GM18951 (cell line): ENCODE results near the gene DNMBP.
"Not testable (repeated sequence)": the region's sequence is repeated elsewhere in the genome, so short reads cannot be mapped to it uniquely, and the experiment has no call there.

Experiments
- POLR2A ChIP-seq: IDR thresholded peaks from 4 replicates; pipeline ENCODE4 v1.6.1; 2011; ENCODE audit warnings: mild to moderate bottlenecking; ENCODE audit not compliant: insufficient read length, insufficient read depth; ENCODE audit errors: extremely low read depth
- in situ Hi-C: fragments of 300-500 bp; cut with MboI; formaldehyde crosslinking; loops from one replicate; pipeline ENCODE4 v1.12.0; 2022; ENCODE audit warnings: low sequenced_read_pairs, mixed read lengths, inconsistent platforms; ENCODE audit not compliant: unreplicated experiment

DNMBP gene

DNA sequence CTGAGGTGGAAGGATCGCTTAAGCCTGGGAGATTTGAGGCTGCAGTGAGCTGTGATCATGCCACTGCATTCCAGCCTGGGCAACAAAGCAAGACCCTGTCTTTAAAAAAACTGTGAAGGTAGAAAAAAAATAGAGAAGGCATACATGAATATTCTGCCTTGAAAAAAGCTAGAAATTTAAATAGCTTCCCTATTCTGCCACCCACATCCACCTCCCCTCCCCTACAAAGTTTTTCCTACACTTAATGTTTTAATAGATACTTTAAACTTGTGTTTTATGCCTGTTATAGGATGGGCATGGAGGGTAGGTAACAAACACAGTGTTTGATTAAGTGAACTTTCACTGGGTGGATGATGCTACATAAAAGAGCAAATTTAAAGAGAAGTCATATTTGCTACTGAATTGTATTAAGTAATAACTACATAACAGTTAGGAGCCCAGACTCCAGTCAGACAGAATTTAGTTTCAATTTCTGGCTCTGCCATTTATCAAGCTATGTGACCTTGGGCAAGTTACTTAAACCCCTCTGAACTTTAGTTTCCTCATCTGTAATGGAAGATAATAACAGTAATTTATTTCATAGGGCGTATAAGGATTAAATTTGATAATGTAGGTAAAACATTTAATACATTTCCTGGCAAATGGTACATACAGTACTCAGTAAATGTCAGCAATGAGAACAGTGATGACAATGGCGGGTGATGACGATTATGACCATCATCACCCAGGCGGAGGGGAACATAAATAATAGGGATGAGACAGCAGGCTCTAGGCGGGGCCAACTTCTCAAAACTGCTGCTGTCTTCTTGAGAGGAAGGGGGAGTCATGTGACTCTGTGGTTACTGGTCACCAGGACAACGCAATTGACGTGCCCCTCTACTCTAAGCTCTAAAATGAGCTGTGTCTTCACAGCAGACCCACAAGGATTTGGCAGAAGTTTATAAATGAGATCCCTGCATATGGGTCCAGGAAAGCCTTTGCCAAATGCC lies 15.8 kb downstream of the DNMBP start:
- TF ChIP-seq POLR2A, result no peak
- in situ Hi-C loops, result no loop called here

DNA sequence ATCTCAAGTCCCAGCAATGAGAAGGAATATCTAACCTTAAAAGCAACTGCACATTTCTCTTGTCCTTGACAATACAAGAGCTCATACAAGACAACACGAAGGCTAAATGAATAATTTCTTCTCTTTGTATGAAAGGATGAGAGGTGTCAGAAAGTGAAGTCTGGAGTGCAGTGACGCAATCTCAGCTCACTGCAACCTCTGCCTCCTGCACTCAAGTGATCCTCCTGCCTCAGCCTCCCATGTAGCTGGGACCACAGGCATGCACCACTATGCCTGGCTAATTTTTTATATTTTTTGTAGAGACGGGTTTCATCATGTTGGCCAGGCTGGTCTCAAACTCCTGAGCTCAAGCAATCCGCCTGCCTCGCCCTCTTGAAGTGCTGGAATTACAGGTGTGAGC lies 24.1 kb downstream of the DNMBP start:
- in situ Hi-C loops, result not testable (repeated sequence)

DNA sequence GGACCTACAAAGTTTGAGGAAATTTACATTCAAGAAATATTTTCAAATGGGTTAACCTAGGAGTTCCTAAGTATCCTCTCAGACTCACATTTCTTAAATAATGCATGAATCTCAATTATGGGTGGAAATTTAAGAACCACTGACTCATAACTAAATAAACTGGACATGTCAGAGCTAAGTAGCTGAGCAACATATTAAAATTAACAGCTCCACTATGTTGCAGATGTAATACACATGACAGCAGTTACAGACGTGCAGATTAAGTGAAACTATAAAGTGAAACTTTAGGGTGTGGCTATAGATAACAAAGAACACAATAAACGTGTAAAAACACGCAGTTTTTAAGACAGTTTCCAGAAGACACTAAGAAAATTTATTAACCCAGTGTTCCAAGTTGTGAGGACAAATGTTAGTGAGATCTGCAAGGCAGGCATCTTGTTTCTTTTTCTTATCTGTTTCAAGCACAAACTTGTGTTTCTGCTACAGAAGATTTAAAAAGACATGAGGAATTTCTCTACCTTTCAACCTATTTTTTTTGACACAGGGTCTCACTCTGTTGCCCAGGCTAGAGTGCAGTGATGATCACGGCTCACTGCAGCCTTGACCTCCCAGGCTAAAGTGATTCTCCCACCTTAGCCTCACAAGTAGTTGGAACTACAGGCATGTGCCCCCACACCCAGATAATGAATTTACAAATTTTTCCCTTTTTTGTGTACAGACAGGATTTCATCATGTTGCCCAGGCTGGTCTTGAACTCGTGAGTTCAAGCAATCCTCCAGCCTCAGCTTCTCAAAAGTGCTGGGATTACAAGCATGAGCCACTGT lies 25.3 kb downstream of the DNMBP start:
- no peak for TF ChIP-seq POLR2A
- in situ Hi-C loops, result no loop called here

DNA sequence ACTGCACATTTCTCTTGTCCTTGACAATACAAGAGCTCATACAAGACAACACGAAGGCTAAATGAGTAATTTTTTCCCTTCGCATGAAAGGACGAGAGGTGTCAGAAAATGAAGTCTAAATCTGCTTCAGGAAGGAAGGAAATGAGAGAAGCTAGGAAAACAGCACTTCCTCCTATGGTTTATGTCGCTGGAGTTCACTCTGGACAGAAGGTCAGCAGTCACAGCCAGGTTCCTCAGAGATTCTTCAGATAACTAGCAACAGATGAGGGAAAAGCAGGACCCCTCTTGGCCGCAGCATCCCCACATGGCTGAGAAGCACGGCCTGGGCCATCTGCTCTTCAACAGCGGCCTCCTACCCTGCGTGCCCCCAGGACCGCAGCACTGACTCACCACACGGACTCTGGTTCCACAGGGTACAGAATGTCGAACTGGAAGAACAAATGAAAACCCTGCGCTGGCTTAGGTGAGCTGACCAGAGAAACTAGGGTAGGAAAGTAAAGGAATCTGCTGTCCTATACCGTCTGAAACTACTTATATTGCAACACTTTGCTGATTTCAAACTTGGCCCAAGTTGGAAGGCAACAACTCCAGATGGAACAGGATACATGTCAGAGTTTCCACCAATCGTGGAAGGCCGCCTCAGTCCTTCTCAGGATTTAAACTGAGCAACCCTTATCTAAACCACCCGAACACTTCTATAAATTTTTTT lies 26.3 kb downstream of the DNMBP start:
- no peak for TF ChIP-seq POLR2A
- in situ Hi-C loops, result no loop called here

DNA sequence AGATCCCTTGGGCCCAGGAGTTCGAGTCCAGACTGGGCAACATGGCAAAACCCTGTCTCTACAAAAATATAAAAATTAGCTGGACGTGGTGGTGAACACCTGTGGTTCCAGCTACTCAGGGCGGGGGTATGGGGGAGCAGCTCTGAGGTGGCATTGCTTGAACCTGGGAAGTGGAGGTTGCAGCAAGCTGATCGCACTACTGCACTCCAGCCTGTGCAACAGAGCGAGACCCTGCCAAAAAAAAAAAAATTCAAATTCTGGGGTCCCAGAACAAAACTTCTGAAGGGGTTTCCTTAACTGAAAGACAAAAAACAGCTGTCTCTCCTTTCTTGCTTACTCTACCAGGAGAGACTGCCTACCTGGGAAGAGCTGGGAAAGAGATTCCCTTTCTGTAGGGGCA lies 27.0 kb downstream of the DNMBP start:
- in situ Hi-C loops, result no loop called here
- TF ChIP-seq POLR2A, result no peak

DNA sequence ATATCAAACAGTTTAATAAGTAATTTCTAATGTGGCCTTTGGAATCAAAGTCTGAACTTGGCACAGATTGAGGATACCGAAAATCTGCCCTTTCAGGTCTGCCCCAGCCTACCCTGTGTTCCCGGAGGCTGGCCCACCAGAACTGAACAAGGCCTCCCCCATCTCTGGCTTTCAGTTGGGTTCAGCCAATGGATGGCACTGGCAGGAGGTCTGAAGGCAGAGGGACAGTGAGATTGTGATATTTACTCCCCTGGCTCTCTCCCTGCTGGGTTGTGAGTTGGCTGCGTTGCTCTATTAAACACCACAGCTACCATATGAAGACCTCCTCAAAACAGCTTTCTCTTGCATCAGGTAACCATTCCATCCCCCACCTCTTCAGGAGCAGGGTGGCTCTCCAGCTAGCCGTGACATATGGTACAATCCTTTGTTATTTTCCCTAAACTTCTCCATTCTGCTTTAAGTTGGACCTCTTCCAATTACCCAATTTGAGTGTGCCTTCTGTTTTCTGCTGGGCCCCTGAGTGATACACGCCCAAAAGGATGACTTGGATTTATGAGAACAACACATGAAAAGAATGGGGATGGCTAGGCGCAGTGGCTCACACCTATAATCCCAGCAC lies 28.1 kb downstream of the DNMBP start:
- in situ Hi-C loops, result no loop called here
- no peak for TF ChIP-seq POLR2A

DNA sequence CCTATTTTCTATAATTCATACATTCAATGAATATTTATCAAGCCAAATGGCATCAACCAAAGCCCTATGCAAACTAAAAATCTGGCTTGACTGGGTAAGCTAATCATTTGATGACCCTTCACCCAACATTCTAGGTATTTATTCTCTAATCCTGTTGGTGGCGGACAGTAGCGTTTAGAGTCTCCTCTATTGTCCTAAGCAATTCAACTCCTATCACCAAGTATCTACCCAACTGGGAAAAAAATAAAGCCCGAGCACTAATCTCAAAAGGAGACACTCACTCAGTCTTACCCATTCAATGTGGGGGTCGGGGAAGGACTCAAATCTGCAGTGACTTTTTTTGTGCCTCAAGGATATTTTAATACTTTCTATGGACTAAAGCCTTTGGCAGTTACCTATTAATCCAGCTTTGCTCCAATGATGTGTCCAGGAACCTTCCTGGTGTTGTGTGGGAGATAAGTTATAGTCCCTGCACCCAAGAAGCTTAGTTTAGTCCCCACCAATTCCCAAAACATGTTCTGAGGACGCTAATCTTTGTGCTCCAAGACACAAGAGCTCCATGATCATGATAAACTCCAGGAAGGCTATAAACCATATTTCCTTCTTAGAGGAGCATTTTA lies 30.6 kb downstream of the DNMBP start:
- in situ Hi-C loops, result no loop called here
- no peak for TF ChIP-seq POLR2A

DNA sequence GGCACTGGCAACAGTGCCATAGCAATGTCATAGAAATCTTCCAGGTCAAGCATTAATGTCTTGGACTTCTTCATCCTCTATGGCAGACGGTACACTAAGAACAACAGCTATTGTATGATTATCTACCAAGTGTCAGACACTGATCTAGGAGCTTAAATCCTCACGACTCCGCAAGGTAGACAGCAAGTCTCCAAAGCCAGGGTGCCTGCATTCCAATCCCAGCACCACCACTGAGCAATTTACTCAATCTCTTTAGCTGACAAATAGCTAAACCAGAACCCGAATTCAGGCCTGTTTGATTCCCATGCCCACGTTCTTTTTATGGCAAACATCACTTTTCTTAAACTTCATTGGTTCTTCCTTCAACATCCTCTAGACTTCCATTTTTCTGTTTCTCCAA lies 31.8 kb downstream of the DNMBP start:
- TF ChIP-seq POLR2A, result no peak
- in situ Hi-C loops, result no loop called here

DNA sequence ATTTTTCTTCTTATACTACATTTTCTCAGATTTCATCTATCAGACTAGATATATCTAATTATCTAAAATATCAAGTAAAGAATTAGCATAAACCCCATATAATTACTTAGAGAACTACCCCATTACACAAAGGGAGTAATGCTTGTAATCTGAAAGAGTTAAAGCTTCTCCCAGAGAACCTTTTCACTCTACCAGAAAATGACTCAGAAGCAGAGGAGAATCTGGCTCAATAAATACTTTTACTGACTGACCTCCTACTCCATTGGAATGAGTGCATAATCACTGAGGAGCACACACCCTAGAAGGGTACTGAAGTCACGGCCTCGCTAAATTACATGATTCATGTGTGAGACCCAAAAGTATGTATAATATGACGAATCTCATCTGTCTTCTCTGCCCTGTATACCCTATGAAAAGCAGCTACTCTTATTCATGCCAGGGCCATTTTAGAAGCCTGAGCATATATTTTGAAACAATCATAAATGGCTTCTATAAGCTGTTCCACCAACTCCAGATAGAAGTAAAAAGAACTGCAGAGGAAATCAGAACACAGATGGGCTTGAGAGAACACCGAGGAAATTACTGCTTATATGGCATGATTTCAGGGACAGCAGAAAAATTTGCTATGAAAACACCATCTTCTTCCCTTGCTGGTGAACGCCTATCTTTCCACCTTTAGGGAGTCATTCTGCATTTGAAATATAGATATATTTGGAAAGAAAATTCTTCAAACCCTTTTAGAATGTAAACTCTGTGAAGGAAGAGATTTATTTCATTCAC lies 32.7 kb downstream of the DNMBP start:
- no peak for TF ChIP-seq POLR2A
- in situ Hi-C loops, result no loop called here

DNA sequence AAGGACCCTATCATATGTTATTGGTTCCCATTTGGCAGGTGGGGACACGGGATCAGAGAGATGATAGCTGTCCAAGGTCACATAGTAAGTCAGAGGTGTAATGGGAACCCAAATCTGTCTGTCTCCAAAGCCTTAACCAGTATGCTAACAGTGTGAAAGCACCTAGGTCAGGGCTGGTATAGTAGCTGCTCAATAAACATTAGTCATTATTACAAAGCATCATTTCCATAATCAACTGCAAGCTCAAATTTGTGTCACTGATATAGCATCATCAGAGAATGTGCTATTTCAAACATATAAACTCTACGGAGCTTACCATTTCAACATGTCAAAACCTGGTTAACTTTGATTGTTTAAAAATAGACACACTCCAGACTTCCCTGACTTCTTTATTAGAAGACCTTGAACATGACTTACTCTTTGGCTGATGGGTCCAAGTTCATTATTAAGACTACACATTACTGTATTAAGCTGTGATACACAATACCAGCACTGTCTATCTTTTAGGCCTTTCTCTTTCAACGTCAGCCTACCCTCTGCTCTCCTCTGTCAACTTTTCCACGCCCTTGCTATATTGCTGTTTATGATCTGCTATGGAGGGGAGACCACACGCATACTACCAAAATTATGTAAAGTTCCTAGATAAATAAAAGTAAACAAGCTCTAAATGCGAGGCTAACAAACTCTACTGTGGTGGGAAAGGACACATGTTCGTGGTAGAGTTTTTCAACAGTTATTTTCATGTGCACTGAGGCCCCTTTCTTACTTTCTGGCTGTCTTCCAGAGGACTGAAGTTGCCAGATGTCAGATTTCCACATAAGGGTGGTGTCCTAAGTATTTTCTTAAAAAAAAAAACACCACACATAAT lies 33.6 kb downstream of the DNMBP start:
- in situ Hi-C loops, result no loop called here

More for the DNA sequence above, 33.6 kb downstream of the DNMBP start:
- no peak for TF ChIP-seq POLR2A
